Psoas muscle (tissue), 8 donors: ENCODE measurements around the gene BMP6. TPM values are rescaled to one million over a fixed set of nuclear protein-coding genes. Genes with fewer than 3 reads are reported as not detected.

Experiments used
- ATAC-seq, 4 donors: fragments of 200-7000 bp; cut with Tn5 transposase; one replicate each; pipeline ENCODE4 v1.9.1; 2020; ENCODE audit warnings: moderate library complexity in 3 of 4, mild to moderate bottlenecking in 2 of 4
- DNase-seq, 2 donors: peaks; one replicate each; pipeline ENCODE4 v3.0.0-alpha.2; 2020
- H3K27ac ChIP-seq: fragments of 200-600 bp; one replicate; pipeline ENCODE4 v1.8.0; 2022
- H3K27me3 ChIP-seq, 3 donors: fragments of 200-600 bp in 1 of 3; one replicate each; pipeline versions ENCODE4 v1.6.1 to v1.8.0; 2013 to 2022; ENCODE audit warnings: low read length in 2 of 3, mild to moderate bottlenecking in 2 of 3, moderate library complexity in 1 of 3; ENCODE audit not compliant: insufficient read depth in 3 of 3
- H3K36me3 ChIP-seq, 2 donors: fragments of 200-600 bp in 1 of 2; one replicate each; pipeline versions ENCODE4 v1.6.1 to v1.8.0; 2013 to 2022; ENCODE audit warnings: low read depth in 1 of 2, mild to moderate bottlenecking in 1 of 2, moderate library complexity in 1 of 2; ENCODE audit not compliant: insufficient read depth in 1 of 2
- H3K4me1 ChIP-seq: fragments of 200-600 bp; one replicate; pipeline ENCODE4 v1.8.0; 2022
- H3K4me3 ChIP-seq: fragments of 200-600 bp; one replicate; pipeline ENCODE4 v1.8.0; 2022; ENCODE audit warnings: mild to moderate bottlenecking
- H3K9me3 ChIP-seq: fragments of 200-600 bp; one replicate; pipeline ENCODE4 v1.8.0; 2022
- CTCF ChIP-seq: fragments of 200-600 bp; IDR thresholded peaks from one replicate; pipeline ENCODE4 v1.8.0; 2022; ENCODE audit warnings: antibody characterized with exemption
- WGBS, 3 donors: extraction: QIAGEN DNeasy Blood & Tissue Kit; methylation state at CpG; one replicate each; pipeline versions ENCODE4 v1.1.6 to v1.1.7; 2013; 5-methylcytosine and 5-hydroxymethylcytosine counted together
- intact Hi-C, 2 donors: fragments of 100-400 bp; cut with DNase I; formaldehyde crosslinking; loops; one replicate each; pipeline versions ENCODE4 v1.11.0 to v1.14.2; 2022
- polyA plus RNA-seq, 3 donors: library from polyadenylated mRNA; stranded (reverse); fragments of 200-250 nt; gene quantifications; one replicate each; pipeline ENCODE4 v1.2.3, GENCODE V29; 2013
- total RNA-seq, 4 donors: library from RNA; stranded (reverse); fragmentation: NEBNext Ultra II Directional in 2 of 4; extraction: Animal tissue kit (Norgen Biotek cat#: 25700) in 2 of 4; gene quantifications; one replicate each; pipeline versions ENCODE4 v1.2.1 to v1.2.4, GENCODE V29; 2021 to 2023
- donor health status: healthy with polysubstance abuse.
- donor health status: DM: no; HTN: no; CAD: no; lungs with moderate emphysema.
- donor health status: Bipolar disorder and iron deficiency.
- donor health status: healthy.
- donor health status: DM: yes; HTN: yes; CAD: no.
- donor health status: DM: no; HTN: no; CAD: no.
- donor health status: DM: no; HTN: no; CAD: no.
- donor health status: DM: yes; HTN: yes; CAD: no.

BMP6 gene
- total and polyA plus RNA-seq, 7 donors: 0.96 to 4.9 (median 3.4) TPM

GRCh38 chr6:7734707-7735383, 8.9 kb downstream of the BMP6 start:
- peak in 1 of 4 donors; percentile 54 for ATAC-seq
- 75 to 82% (median 77%) methylated on average over 18 of the region's 18 CpGs for WGBS, 3 donors
- no peak overlapping the region for H3K27ac ChIP-seq
- no peaks in the 10 kb centered on the region for H3K4me1 ChIP-seq
- DNase-seq: no peak
- H3K9me3 ChIP-seq: no peaks in the 10 kb centered on the region
- H3K36me3 ChIP-seq: no peaks in the 10 kb centered on the region
- peaks cover 4 to 48% (median 6%) of the 10 kb centered on the region in 3 donors for H3K27me3 ChIP-seq
- intact Hi-C loops: no loop called here
- no peak for TF ChIP-seq CTCF
- no peak overlapping the region for H3K4me3 ChIP-seq

GRCh38 chr6:7737106-7737505, 11.2 kb downstream of the BMP6 start:
- no peak for DNase-seq
- intact Hi-C loops: no loop called here
- no peak for ATAC-seq
- Histone ChIP-seq H3K27me3 (peaks cover 3 to 31% (median 6%) of the 10 kb centered on the region in 3 donors), H3K36me3 (no peaks in the 10 kb centered on the region), H3K4me3 (no peak overlapping the region), H3K4me1 (no peaks in the 10 kb centered on the region), H3K27ac (no peak overlapping the region), H3K9me3 (no peaks in the 10 kb centered on the region)
- WGBS, 3 donors: 90 to 94% (median 93%) methylated on average over 3 of the region's 3 CpGs
- no peak for TF ChIP-seq CTCF

- ATAC-seq (no peak), DNase-seq (no peak)
- no peak for TF ChIP-seq CTCF
- H3K4me3 ChIP-seq: no peak overlapping the region
- H3K36me3 ChIP-seq: no peaks in the 10 kb centered on the region
- WGBS, 3 donors: 93 to 97% (median 93%) methylated on average over 2 of the region's 2 CpGs
- no peak overlapping the region for H3K27ac ChIP-seq
- intact Hi-C loops: no loop called here
- peaks cover 5 to 24% (median 6%) of the 10 kb centered on the region in 3 donors for H3K27me3 ChIP-seq
- no peaks in the 10 kb centered on the region for H3K9me3 ChIP-seq
- no peaks in the 10 kb centered on the region for H3K4me1 ChIP-seq
Observed at GRCh38 chr6:7737867-7738266, 12.0 kb downstream of the BMP6 start.

GRCh38 chr6:7742223-7742785, 16.4 kb downstream of the BMP6 start:
- Histone ChIP-seq H3K36me3 (no peaks in the 10 kb centered on the region), H3K27ac (no peak overlapping the region), H3K4me3 (no peak overlapping the region), H3K27me3 (peaks cover 0 to 11% (median 2%) of the 10 kb centered on the region in 3 donors), H3K9me3 (no peaks in the 10 kb centered on the region), H3K4me1 (no peaks in the 10 kb centered on the region)
- intact Hi-C loops: no loop called here
- ATAC-seq: no peak
- TF ChIP-seq CTCF: no peak
- WGBS, 3 donors: 78 to 83% (median 81%) methylated on average over 10 of the region's 10 CpGs
- no peak for DNase-seq
